Calu3 (cell line): ENCODE data around the gene MLX. TPM values are rescaled to one million over a fixed set of nuclear protein-coding genes. Genes with fewer than 3 reads are reported as not detected.
"Not testable (repeated sequence)": the region's sequence is repeated elsewhere in the genome, so short reads cannot be mapped to it uniquely, and the experiment has no call there.

Experiments used
- BruUV-seq: library from RNA; stranded (reverse); fragments of 400-500 nt; replicated peaks from 2 replicates; lab custom pipeline; 2021; lab: Mats Ljungman, UMichigan
- CTCF ChIA-PET: fragments of 300-600 bp; sonication (Branson Sonifier 250); formaldehyde crosslinking; loops from one replicate; lab custom pipeline; 2022; ENCODE audit warnings: antibody characterized with exemption; lab: Charles Lee
- DNase-seq: peaks from one replicate; pipeline ENCODE4 v3.0.0; 2022
- H3K27ac Mint-ChIP-seq: one replicate; pipeline ENCODE4 v1.8.0; 2022; ENCODE audit warnings: mixed read lengths; ENCODE audit not compliant: unreplicated experiment
- H3K27me3 Mint-ChIP-seq: one replicate; pipeline ENCODE4 v1.8.0; 2022; ENCODE audit warnings: mixed read lengths; ENCODE audit not compliant: unreplicated experiment
- H3K36me3 Mint-ChIP-seq: one replicate; pipeline ENCODE4 v1.8.0; 2022; ENCODE audit warnings: mild to moderate bottlenecking, moderate library complexity, mixed read lengths; ENCODE audit not compliant: insufficient read depth, unreplicated experiment
- H3K4me1 Mint-ChIP-seq: one replicate; pipeline ENCODE4 v1.8.0; 2022; ENCODE audit warnings: mild to moderate bottlenecking, low read depth, mixed read lengths; ENCODE audit not compliant: unreplicated experiment
- H3K4me3 Mint-ChIP-seq: one replicate; pipeline ENCODE4 v1.8.0; 2022; ENCODE audit warnings: mild to moderate bottlenecking, low read depth, moderate library complexity, mixed read lengths; ENCODE audit not compliant: unreplicated experiment
- H3K9me3 Mint-ChIP-seq: one replicate; pipeline ENCODE4 v1.8.0; 2022; ENCODE audit warnings: low read depth, mixed read lengths; ENCODE audit not compliant: unreplicated experiment
- CTCF ChIP-seq: fragments of 200-600 bp; IDR thresholded peaks from one replicate; pipeline ENCODE4 v1.8.0; 2022; ENCODE audit warnings: antibody characterized with exemption; ENCODE audit not compliant: unreplicated experiment
- intact Hi-C: fragments of 100-400 bp; cut with micrococcal nuclease; formaldehyde crosslinking; loops from one replicate; pipeline ENCODE4 v1.10.0; 2022; ENCODE audit not compliant: unreplicated experiment
- total RNA-seq: library from RNA; stranded (reverse); gene quantifications from 2 replicates; pipeline ENCODE4 v1.2.3, GENCODE V29; 2022

MLX gene
- total RNA-seq, 1 experiment from 2014 or later = 69.8 TPM

GRCh38 chr17:42536372-42537155 lies 30.3 kb upstream of the MLX start:
- CTCF ChIA-PET = interaction anchor here (0.7 to 2.9 kb wide), 9 partner anchors 9 to 635 kb away, joined by 3 to 11 read pairs (median 3); partner anchors contain the start of gene TUBG2
- peak overlapping the region; percentile 55 for H3K27ac Mint-ChIP-seq
- H3K4me3 Mint-ChIP-seq = peak overlapping the region; percentile 94

GRCh38 chr17:42537156-42537805 lies 29.6 kb upstream of the MLX start:
- Mint-ChIP-seq H3K4me1 (peaks cover 51% of the 10 kb centered on the region), H3K36me3 (peaks cover 65% of the 10 kb centered on the region), H3K27me3 (no peaks in the 10 kb centered on the region), H3K4me3 (peak overlapping the region; percentile 94), H3K27ac (peak overlapping the region; percentile 55), H3K9me3 (no peaks in the 10 kb centered on the region)
- no TSS peak for BruUV-seq
- intact Hi-C loops = no loop called here
- no peak for DNase-seq
- CTCF ChIA-PET = interaction anchor here (0.6 to 2.9 kb wide), 4 partner anchors 10 to 18 kb away, joined by 3 to 11 read pairs (median 6); no protein-coding TSS in a partner anchor
- TF ChIP-seq CTCF = no peak

More at GRCh38 chr17:42536372-42537155, 30.3 kb upstream of the MLX start:
- intact Hi-C loops = no loop called here
- Mint-ChIP-seq H3K9me3 (no peaks in the 10 kb centered on the region), H3K27me3 (no peaks in the 10 kb centered on the region), H3K36me3 (peaks cover 65% of the 10 kb centered on the region), H3K4me1 (peaks cover 53% of the 10 kb centered on the region)
- TF ChIP-seq CTCF = no peak
- no TSS peak for BruUV-seq
- peak; percentile 93 for DNase-seq

DNA sequence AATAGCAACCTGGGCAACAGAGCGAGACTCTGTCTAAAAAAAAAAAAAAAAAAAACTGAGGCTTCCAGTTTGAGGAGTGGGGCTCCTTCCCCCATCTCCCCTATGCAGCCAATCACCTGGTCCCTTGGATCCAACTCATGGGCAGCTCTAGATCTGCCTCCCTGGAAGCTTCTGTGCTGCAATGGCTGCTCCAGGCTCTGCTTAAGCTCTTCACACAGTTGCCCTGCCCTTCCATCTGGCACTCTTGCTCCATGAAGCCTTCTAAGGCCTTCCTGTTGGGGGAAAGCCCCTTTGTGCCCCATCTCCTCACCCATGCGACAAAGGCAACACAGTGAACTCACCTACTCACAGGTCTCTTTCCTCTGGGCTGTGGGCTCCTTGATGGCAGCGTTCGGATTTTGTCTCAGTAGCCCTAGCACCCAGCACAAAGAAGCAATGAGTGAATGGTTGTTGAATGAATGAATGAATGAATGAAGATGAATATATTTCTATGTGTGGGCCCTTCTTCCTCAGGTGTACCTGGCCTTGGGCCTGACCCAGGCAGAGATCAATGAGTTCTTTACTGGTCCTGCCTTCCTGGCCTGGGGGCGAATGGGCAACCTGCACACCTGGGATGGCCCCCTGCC lies 29.0 kb upstream of the MLX start:
- TF ChIP-seq CTCF = no peak
- peak overlapping the region; percentile 11 for H3K27ac Mint-ChIP-seq
- H3K27me3 Mint-ChIP-seq = no peaks in the 10 kb centered on the region
- TSS peak; percentile 43 for BruUV-seq
- H3K4me3 Mint-ChIP-seq = peak overlapping the region; percentile 94
- H3K4me1 Mint-ChIP-seq = peaks cover 51% of the 10 kb centered on the region
- intact Hi-C loops = no loop called here
- CTCF ChIA-PET = interaction anchor here (0.6 to 2.9 kb wide), 3 partner anchors 10 to 18 kb away, joined by 3 to 11 read pairs (median 4); no protein-coding TSS in a partner anchor
- H3K9me3 Mint-ChIP-seq = no peaks in the 10 kb centered on the region
- H3K36me3 Mint-ChIP-seq = peaks cover 70% of the 10 kb centered on the region
- DNase-seq = no peak

DNA sequence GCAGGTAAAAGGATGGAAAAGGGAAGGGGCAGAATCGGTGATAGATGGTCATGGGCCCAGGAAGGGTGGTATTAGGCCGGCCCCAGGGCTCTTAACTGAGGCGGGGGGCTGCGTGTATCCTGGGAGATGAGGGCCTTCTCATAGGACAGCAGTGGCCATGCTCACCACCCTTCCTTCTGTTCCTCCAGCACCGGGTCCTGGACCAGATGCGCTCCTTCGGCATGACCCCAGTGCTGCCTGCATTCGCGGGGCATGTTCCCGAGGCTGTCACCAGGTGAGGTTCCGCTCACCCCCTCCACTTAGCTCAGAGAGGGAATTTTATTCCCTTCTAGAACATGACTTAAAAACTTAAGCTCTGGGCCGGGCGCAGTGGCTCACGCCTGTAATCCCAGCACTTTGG lies 28.4 kb upstream of the MLX start:
- H3K27ac Mint-ChIP-seq = no peak overlapping the region
- TF ChIP-seq CTCF = no peak
- peaks cover 75% of the 10 kb centered on the region for H3K36me3 Mint-ChIP-seq
- H3K4me1 Mint-ChIP-seq = peaks cover 47% of the 10 kb centered on the region
- CTCF ChIA-PET = no interaction called here
- no TSS peak for BruUV-seq
- peak overlapping the region; percentile 94 for H3K4me3 Mint-ChIP-seq
- intact Hi-C loops = no loop called here
- DNase-seq = no peak
- H3K27me3 Mint-ChIP-seq = no peaks in the 10 kb centered on the region
- H3K9me3 Mint-ChIP-seq = no peaks in the 10 kb centered on the region

GRCh38 chr17:42540558-42540957 lies 26.3 kb upstream of the MLX start:
- H3K9me3 Mint-ChIP-seq, intact Hi-C loops, H3K27me3 Mint-ChIP-seq, BruUV-seq, H3K4me3 Mint-ChIP-seq, DNase-seq: not testable (repeated sequence)
- Mint-ChIP-seq H3K27ac (peak overlapping the region; percentile 4), H3K4me1 (peaks cover 39% of the 10 kb centered on the region), H3K36me3 (peaks cover 88% of the 10 kb centered on the region)
- CTCF ChIA-PET = interaction anchor here (0.5 to 1.6 kb wide), 5 partner anchors 13 to 242 kb away, joined by 3 to 6 read pairs (median 4); no protein-coding TSS in a partner anchor
